Measurements from ENCODE around the gene WDR70. TPM values are rescaled to one million over a fixed set of nuclear protein-coding genes. Genes with fewer than 3 reads are reported as not detected.

The WDR70 gene
- total RNA-seq, 2 experiments from 2014 or later, result 24.5 to 34.6 TPM

DNA sequence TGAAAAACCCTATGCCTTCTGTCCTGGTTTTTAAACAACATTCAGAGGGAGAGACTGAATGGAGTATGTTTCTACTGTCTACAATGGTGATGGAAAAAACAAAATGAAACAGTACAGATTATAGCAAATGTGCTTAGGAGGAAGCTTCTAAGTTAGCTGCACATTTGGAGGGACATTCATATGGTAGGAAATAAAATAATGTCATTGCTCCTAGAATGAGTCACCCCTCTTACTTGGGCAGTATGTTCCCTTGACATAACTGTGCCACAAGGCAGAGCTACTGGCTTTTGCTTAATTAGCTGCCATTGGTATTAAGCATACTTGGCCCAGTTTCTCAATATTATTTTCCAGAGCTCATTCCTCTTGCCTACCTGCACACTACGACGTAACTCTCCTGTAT is 331.8 kb downstream of the WDR70 start:
- no peak overlapping the region for H3K27ac ChIP-seq (ENCODE audit: low read depth in 1 of 2, low read length in 2 of 2)
- POLR2A ChIA-PET, result no interaction called here
- no peaks in the 10 kb centered on the region for H3K9me3 Mint-ChIP-seq
- CTCF ChIA-PET, result no interaction called here
- no peaks in the 10 kb centered on the region for H3K36me3 ChIP-seq (ENCODE audit: insufficient read depth, low read length)
- no peak overlapping the region for H3K4me3 ChIP-seq (ENCODE audit: low read length)
- H3K4me3 Mint-ChIP-seq, result no peak overlapping the region
- intact Hi-C loops (cut with DNase I, micrococcal nuclease), result no loop called here
- H3K27me3 Mint-ChIP-seq, result no peaks in the 10 kb centered on the region
- no peaks in the 10 kb centered on the region for H3K4me1 Mint-ChIP-seq (ENCODE audit: low read depth)
- H3K27me3 ChIP-seq (ENCODE audit: control insufficient read depth in 1 of 2, insufficient read depth in 2 of 2, low read length in 2 of 2), result no peaks in the 10 kb centered on the region
- DNase-seq, result no peak
- H3K9me3 ChIP-seq (ENCODE audit: control insufficient read depth in 1 of 2, insufficient read depth in 1 of 2, low read length in 2 of 2), result no peaks in the 10 kb centered on the region
- no peaks in the 10 kb centered on the region for H3K4me1 ChIP-seq (ENCODE audit: insufficient read depth, low read length)
- no peak for ATAC-seq (ENCODE audit: poor library complexity)
- H3K36me3 Mint-ChIP-seq (ENCODE audit: low read depth), result peaks cover 46% of the 10 kb centered on the region
- H3K27ac Mint-ChIP-seq, result no peak overlapping the region
- TF ChIP-seq, protein P1, sequence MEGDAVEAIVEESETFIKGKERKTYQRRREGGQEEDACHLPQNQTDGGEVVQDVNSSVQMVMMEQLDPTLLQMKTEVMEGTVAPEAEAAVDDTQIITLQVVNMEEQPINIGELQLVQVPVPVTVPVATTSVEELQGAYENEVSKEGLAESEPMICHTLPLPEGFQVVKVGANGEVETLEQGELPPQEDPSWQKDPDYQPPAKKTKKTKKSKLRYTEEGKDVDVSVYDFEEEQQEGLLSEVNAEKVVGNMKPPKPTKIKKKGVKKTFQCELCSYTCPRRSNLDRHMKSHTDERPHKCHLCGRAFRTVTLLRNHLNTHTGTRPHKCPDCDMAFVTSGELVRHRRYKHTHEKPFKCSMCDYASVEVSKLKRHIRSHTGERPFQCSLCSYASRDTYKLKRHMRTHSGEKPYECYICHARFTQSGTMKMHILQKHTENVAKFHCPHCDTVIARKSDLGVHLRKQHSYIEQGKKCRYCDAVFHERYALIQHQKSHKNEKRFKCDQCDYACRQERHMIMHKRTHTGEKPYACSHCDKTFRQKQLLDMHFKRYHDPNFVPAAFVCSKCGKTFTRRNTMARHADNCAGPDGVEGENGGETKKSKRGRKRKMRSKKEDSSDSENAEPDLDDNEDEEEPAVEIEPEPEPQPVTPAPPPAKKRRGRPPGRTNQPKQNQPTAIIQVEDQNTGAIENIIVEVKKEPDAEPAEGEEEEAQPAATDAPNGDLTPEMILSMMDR (IDR thresholded peaks at IDR 0.05), result no peak

DNA sequence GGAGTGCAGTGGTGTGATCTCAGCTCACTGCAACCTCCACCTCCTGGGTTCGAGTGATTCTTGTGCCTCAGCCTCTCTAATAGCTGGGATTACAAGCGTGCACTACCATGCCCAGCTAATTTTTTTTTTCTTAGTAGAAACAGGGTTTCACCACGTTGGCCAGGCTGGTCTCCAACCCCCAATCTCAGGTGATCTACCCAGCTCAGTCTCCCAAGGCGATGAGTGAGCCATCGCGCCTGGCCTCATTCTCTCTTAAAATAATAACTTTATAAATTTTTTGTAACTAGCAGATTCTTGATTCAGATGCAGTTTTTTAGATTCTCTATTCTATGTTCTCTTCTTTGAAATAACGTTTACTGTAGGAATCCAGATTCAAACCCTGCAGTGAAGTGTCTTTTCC is 333.6 kb downstream of the WDR70 start:
- Mint-ChIP-seq H3K36me3 (ENCODE audit: low read depth) (peaks cover 47% of the 10 kb centered on the region), H3K4me3 (no peak overlapping the region), H3K4me1 (ENCODE audit: low read depth) (no peaks in the 10 kb centered on the region), H3K9me3 (no peaks in the 10 kb centered on the region), H3K27ac (no peak overlapping the region), H3K27me3 (no peaks in the 10 kb centered on the region)
- CTCF ChIA-PET, result no interaction called here
- intact Hi-C loops (cut with DNase I, micrococcal nuclease), result no loop called here
- no peak overlapping the region for H3K27ac ChIP-seq (ENCODE audit: low read depth in 1 of 2, low read length in 2 of 2)
- H3K4me1 ChIP-seq (ENCODE audit: insufficient read depth, low read length), result no peaks in the 10 kb centered on the region
- no peaks in the 10 kb centered on the region for H3K9me3 ChIP-seq (ENCODE audit: control insufficient read depth in 1 of 2, insufficient read depth in 1 of 2, low read length in 2 of 2)
- no peak for ATAC-seq (ENCODE audit: poor library complexity)
- H3K4me3 ChIP-seq (ENCODE audit: low read length), result no peak overlapping the region
- POLR2A ChIA-PET, result interaction anchor here (0.6 kb wide), 1 partner anchor 27 kb away, joined by 3 read pairs; no protein-coding TSS in a partner anchor
- no peak for DNase-seq
- H3K27me3 ChIP-seq (ENCODE audit: control insufficient read depth in 1 of 2, insufficient read depth in 2 of 2, low read length in 2 of 2), result no peaks in the 10 kb centered on the region
- TF ChIP-seq, protein P1 (IDR thresholded peaks at IDR 0.05), result no peak
- no peaks in the 10 kb centered on the region for H3K36me3 ChIP-seq (ENCODE audit: insufficient read depth, low read length)

DNA sequence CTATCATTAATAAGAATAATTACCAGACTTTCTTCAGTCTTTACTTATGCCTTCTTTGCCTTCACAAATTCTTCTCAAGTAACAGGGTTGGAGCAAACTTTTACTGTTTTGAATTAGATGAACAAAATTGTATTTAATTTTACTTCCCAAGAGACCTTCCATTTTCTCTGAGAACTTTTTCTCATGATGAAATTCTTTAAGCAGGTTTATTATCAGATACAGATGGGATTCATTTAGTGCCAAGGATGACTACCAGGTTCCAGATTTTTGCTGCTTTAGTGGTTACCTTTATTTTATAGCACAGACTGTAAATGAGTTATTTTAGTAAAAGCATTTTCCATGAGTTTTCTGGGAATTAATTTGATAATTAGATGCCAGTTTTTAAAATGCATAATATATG is 335.6 kb downstream of the WDR70 start:
- H3K4me1 ChIP-seq (ENCODE audit: insufficient read depth, low read length), result no peaks in the 10 kb centered on the region
- Mint-ChIP-seq H3K36me3 (ENCODE audit: low read depth) (peaks cover 49% of the 10 kb centered on the region), H3K4me3 (no peak overlapping the region), H3K9me3 (no peaks in the 10 kb centered on the region), H3K4me1 (ENCODE audit: low read depth) (no peaks in the 10 kb centered on the region), H3K27ac (no peak overlapping the region), H3K27me3 (no peaks in the 10 kb centered on the region)
- intact Hi-C loops (cut with DNase I, micrococcal nuclease), result no loop called here
- no peaks in the 10 kb centered on the region for H3K27me3 ChIP-seq (ENCODE audit: control insufficient read depth in 1 of 2, insufficient read depth in 2 of 2, low read length in 2 of 2)
- no peak for DNase-seq
- no peaks in the 10 kb centered on the region for H3K9me3 ChIP-seq (ENCODE audit: control insufficient read depth in 1 of 2, insufficient read depth in 1 of 2, low read length in 2 of 2)
- no peaks in the 10 kb centered on the region for H3K36me3 ChIP-seq (ENCODE audit: insufficient read depth, low read length)
- ChIA-PET POLR2A (no interaction called here), CTCF (no interaction called here)
- TF ChIP-seq, protein P1 (IDR thresholded peaks at IDR 0.05), result no peak
- no peak overlapping the region for H3K4me3 ChIP-seq (ENCODE audit: low read length)
- ATAC-seq (ENCODE audit: poor library complexity), result no peak
- no peak overlapping the region for H3K27ac ChIP-seq (ENCODE audit: low read depth in 1 of 2, low read length in 2 of 2)
